HG02852 (cell line): ENCODE measurements around the gene ARMCX6.
"Not testable (repeated sequence)": the region's sequence is repeated elsewhere in the genome, so short reads cannot be mapped to it uniquely, and the experiment has no call there.

ENCODE experiments used
- ATAC-seq: cut with Tn5 transposase; IDR thresholded peaks from one replicate; pipeline ENCODE4 v1.9.1; 2021; ENCODE audit warnings: mild to moderate bottlenecking, moderate library complexity; ENCODE audit not compliant: unreplicated experiment

The ARMCX6 gene

GRCh38 chrX:101617211-101618191 is at the start of gene ARMCX6:
ARMCX6 (minus strand) TSS chrX:101618000; CDS start chrX:101616620, 1,380 bp downstream.
- ATAC-seq = peak; percentile 86

- ATAC-seq = peak; percentile 58
Measured at GRCh38 chrX:101659601-101660063, 41.8 kb upstream of the ARMCX6 start, which contains the start of gene ARMCX2. ARMCX2 (minus strand) TSS chrX:101659850; CDS start chrX:101657588, 2,262 bp downstream.

GRCh38 chrX:101658661-101659491 is 41.1 kb upstream of the ARMCX6 start:
- peak; percentile 63 for ATAC-seq

- no peak for ATAC-seq
Measured at GRCh38 chrX:101657495-101657894, 39.7 kb upstream of the ARMCX6 start.

GRCh38 chrX:101656817-101657216 is 39.0 kb upstream of the ARMCX6 start:
- no peak for ATAC-seq

GRCh38 chrX:101655534-101655933 is 37.7 kb upstream of the ARMCX6 start:
- ATAC-seq = no peak

- ATAC-seq = not testable (repeated sequence)
Measured at GRCh38 chrX:101647716-101648115, 29.9 kb upstream of the ARMCX6 start.

- no peak for ATAC-seq
Measured at GRCh38 chrX:101642093-101642492, 24.3 kb upstream of the ARMCX6 start.

- no peak for ATAC-seq
Measured at GRCh38 chrX:101639583-101639982, 21.8 kb upstream of the ARMCX6 start.

- ATAC-seq = no peak
Measured at GRCh38 chrX:101619364-101619763, 1.6 kb upstream of the ARMCX6 start.

- no peak for ATAC-seq
Measured at GRCh38 chrX:101605728-101606127, 12.1 kb downstream of the ARMCX6 start.

GRCh38 chrX:101605146-101605545 is 12.7 kb downstream of the ARMCX6 start:
- ATAC-seq = no peak

- ATAC-seq = no peak
Measured at GRCh38 chrX:101602077-101602476, 15.7 kb downstream of the ARMCX6 start.

GRCh38 chrX:101599592-101599991 is 18.2 kb downstream of the ARMCX6 start:
- ATAC-seq = not testable (repeated sequence)

- peak; percentile 97 for ATAC-seq
Measured at GRCh38 chrX:101595739-101596419, 21.9 kb downstream of the ARMCX6 start.
